Measurements from ENCODE around the gene PCAT7. TPM values are rescaled to one million over a fixed set of nuclear protein-coding genes. Genes with fewer than 3 reads are reported as not detected.
"Not testable (repeated sequence)": the region's sequence is repeated elsewhere in the genome, so short reads cannot be mapped to it uniquely, and the experiment has no call there.

Gene PCAT7
- polyA plus RNA-seq, 4 donors: 0.14 to 0.49 (median 0.39) TPM

GRCh38 chr9:94560237-94560636, 5.4 kb downstream of the PCAT7 start:
- DNase-seq (ENCODE audit: low read depth in 4 of 4, low spot score in 3 of 4): no peak

DNA sequence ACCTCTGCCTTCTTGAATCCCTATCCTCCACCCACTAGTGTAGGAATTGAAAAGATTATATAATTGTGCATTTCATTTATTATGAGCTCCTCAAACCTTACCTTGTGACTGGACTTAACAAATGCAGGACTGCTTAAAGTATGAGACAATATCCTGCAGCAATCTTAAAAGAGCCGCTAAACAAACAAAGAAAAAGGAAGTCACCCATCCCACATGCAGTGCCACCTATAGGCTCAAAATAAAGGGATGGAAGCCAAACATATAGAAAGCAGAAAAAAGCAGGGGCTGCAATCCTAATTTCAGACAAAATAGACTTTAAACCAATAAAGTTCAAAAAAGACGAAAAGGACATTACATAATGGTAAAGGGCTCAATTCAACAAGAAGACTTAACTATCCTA, 8.7 kb downstream of the PCAT7 start:
- no peak for DNase-seq (ENCODE audit: low read depth in 4 of 4, low spot score in 3 of 4)

DNA sequence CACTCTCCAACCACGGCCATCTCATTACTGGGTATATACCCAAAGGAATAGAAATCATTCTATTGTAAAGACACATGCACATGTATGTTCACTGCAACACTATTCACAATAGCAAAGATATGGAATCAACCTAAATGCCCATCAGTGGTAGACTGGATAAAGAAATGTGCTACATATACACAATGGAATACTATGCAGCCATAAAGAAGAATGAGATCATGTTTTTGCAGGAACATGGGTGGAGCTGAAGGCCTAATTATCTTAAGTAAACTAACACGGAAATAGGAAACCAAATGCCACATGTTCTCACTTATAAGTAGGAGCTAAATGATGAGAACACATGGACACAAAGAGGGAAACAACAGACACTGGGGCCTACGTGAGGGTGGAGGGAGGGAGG, 9.4 kb downstream of the PCAT7 start:
- not testable (repeated sequence) for DNase-seq (ENCODE audit: low read depth in 4 of 4, low spot score in 3 of 4)

- DNase-seq (ENCODE audit: low read depth in 4 of 4, low spot score in 3 of 4): no peak
Measured at GRCh38 chr9:94566550-94566949, 11.7 kb downstream of the PCAT7 start.

- no peak for DNase-seq (ENCODE audit: low read depth in 4 of 4, low spot score in 3 of 4)
Measured at GRCh38 chr9:94567271-94567670, 12.4 kb downstream of the PCAT7 start.

GRCh38 chr9:94568250-94568889, 13.5 kb downstream of the PCAT7 start:
- DNase-seq (ENCODE audit: low read depth in 4 of 4, low spot score in 3 of 4): no peak

- DNase-seq (ENCODE audit: low read depth in 4 of 4, low spot score in 3 of 4): no peak
Measured at GRCh38 chr9:94568972-94569712, 14.3 kb downstream of the PCAT7 start.

GRCh38 chr9:94576131-94576530, 21.2 kb downstream of the PCAT7 start:
- DNase-seq (ENCODE audit: low read depth in 4 of 4, low spot score in 3 of 4): no peak

- no peak for DNase-seq (ENCODE audit: low read depth in 4 of 4, low spot score in 3 of 4)
Measured at GRCh38 chr9:94577036-94577435, 22.2 kb downstream of the PCAT7 start.

DNA sequence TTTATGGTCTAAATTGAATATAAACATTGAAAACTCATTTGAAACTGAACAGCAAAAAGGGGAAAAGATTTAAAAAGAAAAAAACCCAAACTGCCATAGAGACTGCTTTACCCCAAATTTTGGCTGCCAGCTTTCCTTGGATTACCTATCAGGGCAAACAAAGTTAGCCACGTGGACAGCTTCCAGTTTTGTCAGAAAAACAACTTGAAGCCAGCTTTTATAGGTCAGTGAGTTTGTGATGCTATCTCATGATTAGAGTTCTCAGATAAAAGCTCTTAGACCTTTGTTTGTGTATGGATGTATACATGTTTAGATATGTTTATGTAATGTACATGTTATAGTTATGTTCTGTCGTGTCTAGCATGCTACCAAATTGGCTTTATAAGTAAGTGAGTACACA, 22.7 kb downstream of the PCAT7 start:
- no peak for DNase-seq (ENCODE audit: low read depth in 4 of 4, low spot score in 3 of 4)

DNA sequence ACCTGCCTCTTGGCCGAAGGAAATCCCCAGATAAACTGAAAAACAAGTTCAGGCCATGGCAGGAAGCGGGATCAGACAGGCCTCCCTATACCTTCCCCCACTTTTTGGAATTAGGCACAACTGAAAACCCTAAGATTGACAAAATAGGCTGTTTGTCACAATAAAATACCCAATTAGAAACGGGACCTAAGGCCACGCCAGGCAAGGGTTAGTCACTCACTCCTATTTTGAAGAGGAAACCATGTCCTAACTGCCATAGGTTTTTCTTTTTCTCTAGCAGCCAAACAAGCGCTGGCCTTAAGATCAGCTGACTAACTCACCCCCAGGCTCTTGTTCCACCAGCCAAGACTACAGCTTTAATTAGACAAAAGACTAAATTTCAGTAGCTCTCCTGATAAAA, 26.8 kb downstream of the PCAT7 start:
- DNase-seq (ENCODE audit: low read depth in 4 of 4, low spot score in 3 of 4): no peak

- DNase-seq (ENCODE audit: low read depth in 4 of 4, low spot score in 3 of 4): no peak
Measured at GRCh38 chr9:94584555-94584954, 29.7 kb downstream of the PCAT7 start.

GRCh38 chr9:94586316-94586715, 31.4 kb downstream of the PCAT7 start:
- DNase-seq (ENCODE audit: low read depth in 4 of 4, low spot score in 3 of 4): no peak

GRCh38 chr9:94586814-94587213, 31.9 kb downstream of the PCAT7 start:
- DNase-seq (ENCODE audit: low read depth in 4 of 4, low spot score in 3 of 4): no peak

DNA sequence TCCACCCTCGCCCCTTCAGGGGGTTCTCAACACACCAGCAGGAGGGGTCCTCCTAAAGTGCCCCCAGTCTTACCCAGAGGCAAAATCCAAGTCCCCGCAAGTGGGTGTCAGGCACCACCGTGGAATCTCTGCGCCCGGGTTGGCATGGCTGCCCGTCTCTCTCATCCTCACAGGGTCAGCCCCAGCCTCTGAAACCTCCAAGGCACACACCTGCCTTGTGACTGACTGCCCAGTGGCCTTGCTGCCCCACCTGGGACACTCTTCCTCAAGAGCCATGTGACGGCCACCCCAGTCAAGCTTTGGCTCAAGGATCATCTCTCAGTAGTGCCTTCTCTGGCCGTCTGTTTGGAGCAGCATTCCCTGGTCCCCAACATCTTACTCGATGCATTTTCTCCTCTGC, 33.8 kb downstream of the PCAT7 start:
- no peak for DNase-seq (ENCODE audit: low read depth in 4 of 4, low spot score in 3 of 4)

GRCh38 chr9:94591046-94591545, 36.2 kb downstream of the PCAT7 start:
- not testable (repeated sequence) for DNase-seq (ENCODE audit: low read depth in 4 of 4, low spot score in 3 of 4)

- DNase-seq (ENCODE audit: low read depth in 4 of 4, low spot score in 3 of 4): no peak
Measured at GRCh38 chr9:94591876-94592275, 37.0 kb downstream of the PCAT7 start.

GRCh38 chr9:94592683-94593082, 37.8 kb downstream of the PCAT7 start:
- not testable (repeated sequence) for DNase-seq (ENCODE audit: low read depth in 4 of 4, low spot score in 3 of 4)

GRCh38 chr9:94593459-94594345, 38.8 kb downstream of the PCAT7 start, which contains the start of gene FBP2:
TSS of gene FBP2 (minus strand) at chr9:94593824. CDS start at chr9:94593726, 98 bp downstream.
- no peak for DNase-seq (ENCODE audit: low read depth in 4 of 4, low spot score in 3 of 4)

GRCh38 chr9:94599102-94599501, 44.2 kb downstream of the PCAT7 start:
- no peak for DNase-seq (ENCODE audit: low read depth in 4 of 4, low spot score in 3 of 4)

DNA sequence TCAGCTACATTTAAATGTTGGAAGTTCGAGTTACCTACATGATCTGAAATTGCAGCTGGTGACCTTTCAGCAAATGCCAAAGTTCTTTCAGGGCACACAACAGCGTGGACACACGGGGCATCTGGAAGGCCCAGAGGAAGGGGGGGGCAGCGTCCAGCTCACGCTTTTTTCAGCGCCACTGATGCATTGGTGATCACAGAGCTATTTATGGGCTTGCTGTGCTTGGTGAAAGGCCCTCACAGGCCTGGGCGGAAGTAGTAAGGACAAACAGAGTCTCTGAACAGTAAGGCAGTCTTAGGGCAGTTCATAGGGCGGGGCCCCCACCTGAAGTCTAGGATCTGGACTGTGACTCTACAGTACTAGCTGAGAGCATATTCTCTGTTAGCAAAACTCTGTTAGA, 45.4 kb downstream of the PCAT7 start:
- DNase-seq (ENCODE audit: low read depth in 4 of 4, low spot score in 3 of 4): no peak
